Hypothalamus (tissue), 51 donors: Measurements from ENCODE around the gene ZNF778.
"Not testable (repeated sequence)": the region's sequence is repeated elsewhere in the genome, so short reads cannot be mapped to it uniquely, and the experiment has no call there.

Experiments
- DNase-seq, 51 donors: peaks; one replicate each; lab custom pipeline; 2025; lab: John Stamatoyannopoulos, UW

ZNF778 gene

DNA sequence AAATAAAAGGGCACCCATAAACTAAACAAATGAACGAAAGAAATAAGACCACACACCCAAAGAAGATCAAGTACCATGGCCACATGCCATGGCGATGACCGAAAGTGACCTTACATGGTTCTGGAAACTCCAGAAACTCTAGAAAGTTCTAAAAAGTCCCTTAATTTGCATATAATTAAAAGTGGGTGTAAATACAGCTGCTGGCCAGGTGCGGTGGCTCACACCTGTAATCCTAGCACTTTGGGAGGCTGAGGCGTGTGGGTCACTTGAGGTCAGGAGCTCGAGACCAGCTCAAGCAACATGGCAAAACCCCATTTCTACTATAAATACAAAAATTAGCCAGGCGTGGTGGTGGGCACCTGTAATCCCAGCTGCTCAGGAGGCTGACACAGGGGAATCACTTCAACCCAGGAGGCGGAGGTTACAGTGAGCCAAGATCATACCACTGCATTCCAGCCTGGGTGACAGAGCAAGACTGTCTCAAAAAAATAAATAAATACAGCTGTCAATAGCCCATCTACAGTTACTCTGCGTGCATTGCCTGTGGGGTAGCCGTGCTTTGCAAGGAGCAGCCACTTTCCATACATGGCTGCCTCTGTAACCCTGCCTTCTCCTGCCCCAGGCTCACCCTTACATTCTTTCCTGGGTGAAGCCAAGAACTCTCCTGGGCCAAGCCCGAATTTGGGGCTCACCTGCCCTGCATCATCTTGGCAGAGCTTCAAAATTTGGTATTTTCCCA, 7.2 kb upstream of the ZNF778 start:
- no peak for DNase-seq

DNA sequence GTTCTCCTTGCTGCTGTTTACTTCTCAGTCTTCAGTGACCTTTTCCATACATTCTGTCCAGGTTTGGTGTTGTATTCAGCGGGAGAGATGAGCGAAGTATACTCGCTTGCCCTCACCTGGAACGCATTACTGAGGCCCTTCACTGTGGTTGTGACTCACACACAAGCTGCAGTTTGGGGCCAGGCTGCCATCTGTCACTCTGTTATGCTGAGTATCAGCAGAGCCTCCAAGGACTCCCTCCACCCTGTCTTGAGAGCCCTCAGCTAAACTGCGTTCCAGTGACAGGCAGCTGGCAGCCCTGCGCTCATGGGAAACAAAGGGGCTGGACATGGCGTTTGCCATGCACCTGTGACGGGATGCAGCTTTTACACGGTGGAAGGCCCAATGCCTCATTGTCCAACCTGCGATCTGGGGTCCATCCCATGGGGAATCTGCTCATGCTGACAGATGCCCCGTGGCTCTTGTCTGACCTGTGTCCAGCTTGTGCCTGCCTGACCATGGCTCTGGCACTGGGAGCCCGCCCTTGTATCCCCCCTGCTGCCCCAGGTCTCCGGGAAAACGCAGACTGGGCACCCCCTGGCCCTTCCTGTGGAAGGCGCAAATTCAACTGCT, 6.5 kb upstream of the ZNF778 start:
- DNase-seq, result no peak

- peak in 44 of 51 donors; percentile 6 to 84 (median 52) for DNase-seq
These were observed 977 bp upstream of the ZNF778 start for GRCh38 chr16:89216315-89217137.

DNA sequence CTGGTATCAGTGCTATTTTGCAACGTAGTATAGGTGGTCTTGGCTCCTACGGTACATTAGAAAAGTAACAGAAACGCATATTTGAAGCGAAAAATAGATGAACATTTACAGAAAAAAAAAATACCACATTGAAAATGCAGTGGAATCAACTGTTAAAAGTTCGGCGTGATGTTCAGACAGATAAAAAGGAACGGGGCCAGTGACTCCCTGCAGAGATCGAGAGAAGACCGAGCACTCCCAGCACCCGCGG, 440 bp upstream of the ZNF778 start:
- DNase-seq, result no peak

DNA sequence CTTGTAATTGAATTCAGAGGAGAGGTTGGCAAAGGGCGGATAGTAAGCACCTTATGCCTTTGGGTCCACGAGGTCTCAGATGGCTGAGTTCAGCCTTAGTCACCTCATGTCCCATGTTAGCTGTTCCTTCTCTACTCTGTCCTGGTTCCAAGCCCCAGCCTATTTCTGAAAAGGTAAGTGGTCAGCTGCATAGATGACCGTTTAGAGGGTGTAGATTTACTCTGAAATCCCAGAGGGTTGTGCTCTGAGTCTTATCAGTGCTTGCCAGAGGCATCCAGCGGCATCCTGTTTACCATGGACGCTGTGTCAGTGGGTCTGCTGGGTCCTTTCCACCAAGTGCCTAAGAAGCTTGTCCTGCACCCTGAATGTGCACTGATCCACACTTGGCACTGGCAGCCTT, 1.9 kb downstream of the ZNF778 start:
- DNase-seq, result no peak

DNA sequence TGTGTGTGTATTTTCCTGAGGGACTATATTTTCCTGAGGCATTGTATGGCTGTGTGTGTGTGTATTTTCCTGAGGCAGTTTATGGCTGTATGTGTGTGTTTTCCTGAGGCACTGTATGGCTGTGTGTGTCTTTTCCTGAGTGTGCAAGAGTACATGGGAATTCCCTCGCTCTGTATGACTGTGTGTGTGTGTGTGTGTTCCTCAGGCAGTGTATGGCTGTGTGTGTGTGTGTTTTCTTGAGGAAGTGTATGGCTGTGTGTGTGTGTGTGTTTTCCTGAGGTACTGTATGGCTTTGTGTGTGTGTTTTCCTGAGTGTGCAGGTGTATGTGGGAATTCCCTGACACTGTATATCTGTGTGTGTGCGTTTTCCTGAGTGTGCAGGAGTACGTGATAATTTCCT, 4.1 kb downstream of the ZNF778 start:
- DNase-seq, result no peak

- no peak for DNase-seq
These were observed 5.4 kb downstream of the ZNF778 start for GRCh38 chr16:89222931-89223330.

DNA sequence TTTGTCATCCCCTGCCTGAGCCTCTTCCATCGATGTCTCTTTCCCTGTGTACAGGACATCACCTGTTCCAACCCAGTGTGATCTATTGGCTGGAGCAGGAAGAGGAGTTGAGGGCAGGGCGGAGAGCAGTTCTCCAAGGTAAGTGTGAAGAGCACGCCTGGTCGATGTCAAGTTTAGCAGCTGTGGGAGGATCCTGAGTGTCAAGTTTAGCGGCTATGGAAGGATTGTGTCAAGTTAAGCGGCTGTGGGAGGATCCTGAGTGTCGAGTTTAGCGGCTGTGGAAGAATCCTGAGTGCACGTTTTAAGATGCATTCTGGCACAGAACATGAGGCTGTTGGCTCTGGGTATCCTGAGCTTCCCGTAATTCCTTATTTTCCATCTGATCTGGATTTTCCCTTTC, 7.2 kb downstream of the ZNF778 start:
- no peak for DNase-seq

DNA sequence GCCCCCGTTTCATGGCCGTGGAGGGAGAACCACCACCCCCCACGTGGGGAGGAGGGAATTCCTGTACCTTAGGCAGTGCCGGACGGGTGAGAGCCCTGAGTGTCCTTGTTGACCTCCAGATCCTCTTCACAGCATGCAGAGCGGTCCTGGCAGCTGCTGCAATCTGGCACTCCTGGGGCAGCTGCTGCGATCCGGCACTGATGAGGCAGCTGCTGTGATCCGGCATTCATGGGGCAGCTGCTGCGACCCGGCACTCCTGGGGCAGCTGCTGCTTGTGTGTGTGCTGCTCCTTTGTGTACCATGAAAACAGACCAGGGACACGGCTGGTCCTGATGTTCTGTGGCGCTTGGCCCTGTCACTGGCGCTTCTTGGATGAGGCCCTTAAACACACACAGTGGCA, 12.8 kb downstream of the ZNF778 start:
- DNase-seq, result peak in 1 of 51 donors; percentile 5

DNA sequence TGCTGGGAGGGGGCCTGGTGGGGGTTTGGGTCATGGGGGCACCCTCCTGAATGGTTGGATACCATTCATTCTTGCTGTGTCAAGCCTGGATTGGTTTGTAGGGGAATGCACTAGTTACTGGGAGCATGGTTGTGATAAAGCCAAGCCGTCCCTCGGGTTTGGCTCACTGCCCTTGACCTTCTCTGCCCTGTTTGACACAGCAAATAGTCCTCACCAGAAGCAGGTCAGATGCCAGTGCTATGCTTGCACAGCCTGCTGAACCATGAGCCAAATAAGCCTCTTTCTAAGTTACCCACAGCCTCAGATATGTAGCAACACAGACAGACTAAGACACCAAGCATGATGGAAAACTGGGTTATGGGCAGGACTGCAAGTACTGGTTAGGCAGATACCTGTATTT, 14.6 kb downstream of the ZNF778 start:
- DNase-seq, result no peak

DNA sequence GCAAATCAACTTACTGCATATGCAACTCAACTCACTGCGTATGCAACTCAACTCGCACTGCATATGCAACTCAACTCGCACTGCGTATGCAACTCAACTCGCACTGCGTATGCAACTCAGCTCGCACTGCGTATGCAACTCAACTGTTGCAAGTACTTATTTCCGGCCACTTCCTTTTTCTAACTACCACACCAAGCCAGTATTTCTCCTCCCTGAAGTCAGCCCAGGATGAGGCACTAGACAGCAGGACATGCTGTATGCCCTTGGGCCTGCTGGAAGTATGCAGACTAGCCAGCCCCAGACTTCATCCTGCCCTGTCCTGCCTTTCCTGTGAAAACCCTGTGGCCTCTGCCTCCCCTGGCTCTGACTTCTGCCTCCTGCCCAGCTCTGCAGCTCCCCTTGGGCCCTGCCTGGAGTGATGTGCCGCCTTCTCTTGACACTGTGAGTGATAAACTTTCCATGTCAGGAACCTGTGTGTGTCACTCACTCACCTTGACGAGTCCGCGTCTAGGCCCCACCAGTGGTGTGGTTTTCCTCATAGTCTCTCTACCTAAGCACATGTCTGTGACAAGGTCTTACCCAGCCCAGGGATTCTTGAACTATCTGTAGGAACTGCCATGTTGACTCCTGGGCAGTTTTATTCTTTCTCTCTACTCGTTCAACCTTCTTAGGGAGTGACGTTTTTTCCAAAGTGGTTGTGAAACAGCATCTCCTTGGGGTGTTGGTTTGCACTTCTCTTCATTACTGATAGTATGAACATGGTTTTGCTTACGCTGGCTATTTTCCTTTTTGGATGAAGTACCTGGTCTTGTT, 16.4 kb downstream of the ZNF778 start:
- DNase-seq, result no peak

DNA sequence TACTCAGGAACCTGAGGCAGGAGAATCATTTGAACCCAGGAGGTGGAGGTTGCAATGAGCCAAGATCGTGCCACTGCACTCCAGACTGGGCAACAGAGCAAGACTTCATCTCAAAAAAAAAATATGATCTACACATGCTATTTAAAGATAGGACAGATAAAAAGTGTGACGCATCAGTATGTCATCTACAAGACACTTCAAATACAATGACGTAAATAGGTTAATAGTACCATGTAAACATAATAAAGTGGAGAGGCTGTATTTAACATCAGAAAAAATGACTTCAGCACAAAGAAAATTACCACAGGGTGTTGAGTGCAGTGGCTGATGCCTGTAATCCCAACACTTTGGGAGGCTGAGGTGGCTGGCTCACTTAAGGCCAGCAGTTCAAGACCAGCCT, 20.2 kb downstream of the ZNF778 start:
- DNase-seq, result no peak

- peak in 50 of 51 donors; percentile 20 to 93 (median 63) for DNase-seq
These were observed 23.9 kb downstream of the ZNF778 start for GRCh38 chr16:89241187-89242007.

DNA sequence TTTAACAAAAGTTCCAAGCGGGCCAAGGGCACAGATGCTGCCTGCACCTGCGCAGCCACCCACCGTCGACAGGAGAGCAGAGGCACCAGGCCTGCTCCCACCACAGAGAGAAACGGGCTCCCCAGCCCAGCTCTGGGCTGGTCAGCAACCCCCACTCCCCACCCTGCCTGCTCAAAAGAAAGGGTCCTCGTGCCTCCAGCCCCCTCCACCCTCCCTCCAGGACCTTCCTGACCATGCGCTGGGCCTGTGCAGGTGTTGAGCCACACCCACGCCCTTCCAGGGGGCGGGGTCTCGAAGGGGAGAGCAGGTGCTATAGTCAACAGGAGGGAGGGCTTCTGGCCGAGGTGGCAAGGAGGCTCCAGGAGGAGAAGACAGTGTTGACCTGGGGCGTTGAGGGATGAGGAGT, 25.3 kb downstream of the ZNF778 start:
- no peak for DNase-seq

GRCh38 chr16:89243664-89244063, 26.2 kb downstream of the ZNF778 start:
- DNase-seq, result no peak

DNA sequence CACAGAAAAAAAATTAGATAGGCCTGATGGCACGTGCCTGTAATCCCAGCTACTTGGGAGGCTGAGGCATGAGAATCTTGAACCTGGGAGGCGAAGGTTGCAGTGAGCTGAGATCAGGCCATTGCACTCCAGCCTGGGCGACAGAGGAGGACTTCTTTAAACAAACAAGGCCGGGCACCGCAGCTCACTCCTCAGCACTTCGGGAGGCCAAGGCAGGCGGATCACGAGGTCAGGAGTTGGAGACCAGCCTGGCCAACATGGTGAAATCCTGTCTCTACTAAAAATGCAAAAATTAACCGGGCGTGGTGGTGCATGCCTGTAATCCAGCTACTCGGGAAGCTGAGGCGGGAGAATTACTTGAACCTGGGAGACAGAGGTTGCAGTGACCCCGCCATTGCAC, 26.8 kb downstream of the ZNF778 start:
- not testable (repeated sequence) for DNase-seq

DNA sequence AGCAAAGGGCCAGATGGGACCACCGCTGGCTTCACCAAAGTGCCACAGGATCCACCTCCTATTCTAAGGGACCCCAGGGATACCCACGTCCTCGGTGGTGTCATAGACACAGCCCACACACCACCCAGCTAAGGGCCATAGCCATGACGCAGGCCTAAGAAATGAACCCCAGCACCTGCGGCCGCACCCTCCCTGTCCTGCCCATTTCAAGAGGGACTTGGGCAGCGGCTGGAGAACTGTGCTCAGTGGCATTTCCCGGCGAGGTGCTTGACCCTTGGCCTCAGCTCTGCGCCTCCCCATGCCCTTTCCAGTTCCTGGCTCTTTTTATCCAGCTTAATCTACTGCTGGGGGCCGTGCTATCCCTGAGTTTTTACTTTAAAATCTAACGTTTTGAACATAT, 27.3 kb downstream of the ZNF778 start:
- DNase-seq, result no peak

DNA sequence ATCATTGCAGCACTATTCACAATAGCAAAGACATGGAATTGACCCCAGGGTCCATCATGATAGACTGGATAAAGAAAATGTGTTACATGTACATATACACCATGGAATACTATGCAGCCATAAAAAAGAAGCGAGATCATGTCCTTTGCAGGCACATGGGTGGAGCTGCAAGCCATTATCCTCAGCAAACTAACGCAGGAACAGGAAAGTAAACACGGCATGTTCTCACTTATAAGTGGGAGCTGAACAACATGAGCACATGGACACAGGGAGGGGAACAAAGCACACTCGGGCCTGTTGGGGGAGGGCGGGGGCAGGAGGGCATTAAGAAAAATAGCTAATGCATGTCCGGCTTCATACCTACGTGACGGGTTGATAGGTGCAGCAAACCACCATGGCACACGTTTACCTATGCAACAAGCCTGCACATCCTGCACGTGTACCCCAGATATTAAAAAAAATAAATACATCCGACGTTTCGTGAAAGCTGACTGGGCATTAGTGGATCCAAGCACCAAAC, 28.9 kb downstream of the ZNF778 start:
- no peak for DNase-seq

DNA sequence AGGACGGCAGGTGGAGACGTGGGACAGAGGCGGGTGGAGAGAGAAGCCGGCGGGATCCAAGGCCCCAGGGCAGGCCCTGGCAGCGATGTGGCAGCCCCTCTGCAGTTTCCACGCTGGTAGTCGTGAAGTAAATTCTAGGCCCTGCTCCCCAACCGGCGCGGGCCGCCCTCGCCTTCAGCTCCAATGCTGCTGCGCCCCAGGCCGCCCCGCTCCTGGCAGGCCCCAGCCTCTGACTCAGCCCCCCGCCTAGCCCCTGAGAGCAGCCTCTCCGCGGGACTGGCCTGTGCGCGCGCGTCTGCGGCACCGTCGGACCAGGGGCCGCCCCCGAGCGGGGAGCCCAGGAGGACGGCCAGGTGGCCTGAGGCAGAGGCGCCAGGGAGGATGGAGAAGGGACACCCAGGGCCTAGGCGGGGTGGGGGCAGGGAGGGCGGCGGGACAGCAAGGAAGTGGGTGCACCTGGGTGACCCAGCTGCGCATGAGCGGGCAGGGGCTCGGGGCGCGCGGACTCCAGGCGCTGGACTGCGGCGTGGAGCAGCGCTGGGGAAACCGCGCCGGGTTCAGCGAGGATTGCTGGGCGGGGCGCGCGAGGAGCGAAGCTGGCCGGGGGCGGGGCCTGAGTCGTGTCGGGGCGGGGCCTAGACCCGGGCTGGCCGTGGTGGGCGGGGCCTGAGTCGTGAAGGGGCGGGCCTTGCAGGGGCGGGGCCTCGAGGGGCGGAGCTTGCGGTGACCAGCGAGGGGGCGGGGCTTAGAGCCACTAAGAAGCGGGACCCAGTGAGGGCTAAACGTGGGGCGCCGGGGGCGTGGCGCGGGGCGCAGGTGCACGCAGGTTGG, 29.6 kb downstream of the ZNF778 start:
- DNase-seq, result peak; percentile 16 to 97 (median 84)
